ENCODE results near the gene CCDC138.
"Not testable (repeated sequence)": the region's sequence is repeated elsewhere in the genome, so short reads cannot be mapped to it uniquely, and the experiment has no call there.

The CCDC138 gene

GRCh38 chr2:108786354-108787215 is at the start of gene CCDC138:
CCDC138 (plus strand) TSS chr2:108786771; CDS start chr2:108786823, 52 bp downstream.
- DNase-seq (ENCODE audit: low read depth in 1 of 2, low spot score in 1 of 2) = peak; percentile 83 to 87
- TF ChIP-seq JUND (IDR thresholded peaks at IDR 0.05; ENCODE audit: low read depth) = no peak
- in situ Hi-C loops (cut with HindIII; ENCODE audit: low pct_unique_long_range_greater_than_20kb, low sequenced_read_pairs) = no loop called here

- in situ Hi-C loops (cut with HindIII; ENCODE audit: low pct_unique_long_range_greater_than_20kb, low sequenced_read_pairs); DNase-seq (ENCODE audit: low read depth in 1 of 2, low spot score in 1 of 2): not testable (repeated sequence)
Observed at GRCh38 chr2:108757973-108758372, 28.6 kb upstream of the CCDC138 start.

- DNase-seq (ENCODE audit: low read depth in 1 of 2, low spot score in 1 of 2); in situ Hi-C loops (cut with HindIII; ENCODE audit: low pct_unique_long_range_greater_than_20kb, low sequenced_read_pairs): not testable (repeated sequence)
Observed at GRCh38 chr2:108762618-108763017, 24.0 kb upstream of the CCDC138 start.

- DNase-seq (ENCODE audit: low read depth in 1 of 2, low spot score in 1 of 2); in situ Hi-C loops (cut with HindIII; ENCODE audit: low pct_unique_long_range_greater_than_20kb, low sequenced_read_pairs): not testable (repeated sequence)
Observed at GRCh38 chr2:108766671-108767070, 19.9 kb upstream of the CCDC138 start.

- DNase-seq (ENCODE audit: low read depth in 1 of 2, low spot score in 1 of 2); in situ Hi-C loops (cut with HindIII; ENCODE audit: low pct_unique_long_range_greater_than_20kb, low sequenced_read_pairs): not testable (repeated sequence)
Observed at GRCh38 chr2:108767859-108768258, 18.7 kb upstream of the CCDC138 start.

- no peak for TF ChIP-seq JUND (IDR thresholded peaks at IDR 0.05; ENCODE audit: low read depth)
- DNase-seq (ENCODE audit: low read depth in 1 of 2, low spot score in 1 of 2) = no peak
- in situ Hi-C loops (cut with HindIII; ENCODE audit: low pct_unique_long_range_greater_than_20kb, low sequenced_read_pairs) = no loop called here
Observed at GRCh38 chr2:108776475-108776874, 10.1 kb upstream of the CCDC138 start.

- in situ Hi-C loops (cut with HindIII; ENCODE audit: low pct_unique_long_range_greater_than_20kb, low sequenced_read_pairs) = no loop called here
- TF ChIP-seq JUND (IDR thresholded peaks at IDR 0.05; ENCODE audit: low read depth) = no peak
- DNase-seq (ENCODE audit: low read depth in 1 of 2, low spot score in 1 of 2) = no peak
Observed at GRCh38 chr2:108778857-108779256, 7.7 kb upstream of the CCDC138 start.

GRCh38 chr2:108786008-108786353 is 590 bp upstream of the CCDC138 start:
- DNase-seq (ENCODE audit: low read depth in 1 of 2, low spot score in 1 of 2) = no peak
- in situ Hi-C loops (cut with HindIII; ENCODE audit: low pct_unique_long_range_greater_than_20kb, low sequenced_read_pairs) = no loop called here
- TF ChIP-seq JUND (IDR thresholded peaks at IDR 0.05; ENCODE audit: low read depth) = no peak

- DNase-seq (ENCODE audit: low read depth in 1 of 2, low spot score in 1 of 2) = no peak
- in situ Hi-C loops (cut with HindIII; ENCODE audit: low pct_unique_long_range_greater_than_20kb, low sequenced_read_pairs) = no loop called here
- no peak for TF ChIP-seq JUND (IDR thresholded peaks at IDR 0.05; ENCODE audit: low read depth)
Observed at GRCh38 chr2:108787216-108787541, 608 bp downstream of the CCDC138 start.

GRCh38 chr2:108803045-108803736 is 16.6 kb downstream of the CCDC138 start:
- TF ChIP-seq JUND (IDR thresholded peaks at IDR 0.05; ENCODE audit: low read depth) = no peak
- in situ Hi-C loops (cut with HindIII; ENCODE audit: low pct_unique_long_range_greater_than_20kb, low sequenced_read_pairs) = no loop called here
- no peak for DNase-seq (ENCODE audit: low read depth in 1 of 2, low spot score in 1 of 2)

- in situ Hi-C loops (cut with HindIII; ENCODE audit: low pct_unique_long_range_greater_than_20kb, low sequenced_read_pairs) = no loop called here
- TF ChIP-seq JUND (IDR thresholded peaks at IDR 0.05; ENCODE audit: low read depth) = no peak
- no peak for DNase-seq (ENCODE audit: low read depth in 1 of 2, low spot score in 1 of 2)
Observed at GRCh38 chr2:108805032-108805431, 18.5 kb downstream of the CCDC138 start.

GRCh38 chr2:108805782-108806181 is 19.2 kb downstream of the CCDC138 start:
- in situ Hi-C loops (cut with HindIII; ENCODE audit: low pct_unique_long_range_greater_than_20kb, low sequenced_read_pairs) = no loop called here
- DNase-seq (ENCODE audit: low read depth in 1 of 2, low spot score in 1 of 2) = no peak
- no peak for TF ChIP-seq JUND (IDR thresholded peaks at IDR 0.05; ENCODE audit: low read depth)

- no peak for TF ChIP-seq JUND (IDR thresholded peaks at IDR 0.05; ENCODE audit: low read depth)
- DNase-seq (ENCODE audit: low read depth in 1 of 2, low spot score in 1 of 2) = no peak
- in situ Hi-C loops (cut with HindIII; ENCODE audit: low pct_unique_long_range_greater_than_20kb, low sequenced_read_pairs) = no loop called here
Observed at GRCh38 chr2:108806371-108807113, 20.0 kb downstream of the CCDC138 start.
